ENCODE results near the gene GOLGA1. TPM values are rescaled to one million over a fixed set of nuclear protein-coding genes. Genes with fewer than 3 reads are reported as not detected.

The GOLGA1 gene
- total and polyA plus RNA-seq, 2 of the 13 experiments (the other 11 are each of a cell fraction or from before 2014, with no cell fraction given): 12.7 to 15.9 TPM

DNA sequence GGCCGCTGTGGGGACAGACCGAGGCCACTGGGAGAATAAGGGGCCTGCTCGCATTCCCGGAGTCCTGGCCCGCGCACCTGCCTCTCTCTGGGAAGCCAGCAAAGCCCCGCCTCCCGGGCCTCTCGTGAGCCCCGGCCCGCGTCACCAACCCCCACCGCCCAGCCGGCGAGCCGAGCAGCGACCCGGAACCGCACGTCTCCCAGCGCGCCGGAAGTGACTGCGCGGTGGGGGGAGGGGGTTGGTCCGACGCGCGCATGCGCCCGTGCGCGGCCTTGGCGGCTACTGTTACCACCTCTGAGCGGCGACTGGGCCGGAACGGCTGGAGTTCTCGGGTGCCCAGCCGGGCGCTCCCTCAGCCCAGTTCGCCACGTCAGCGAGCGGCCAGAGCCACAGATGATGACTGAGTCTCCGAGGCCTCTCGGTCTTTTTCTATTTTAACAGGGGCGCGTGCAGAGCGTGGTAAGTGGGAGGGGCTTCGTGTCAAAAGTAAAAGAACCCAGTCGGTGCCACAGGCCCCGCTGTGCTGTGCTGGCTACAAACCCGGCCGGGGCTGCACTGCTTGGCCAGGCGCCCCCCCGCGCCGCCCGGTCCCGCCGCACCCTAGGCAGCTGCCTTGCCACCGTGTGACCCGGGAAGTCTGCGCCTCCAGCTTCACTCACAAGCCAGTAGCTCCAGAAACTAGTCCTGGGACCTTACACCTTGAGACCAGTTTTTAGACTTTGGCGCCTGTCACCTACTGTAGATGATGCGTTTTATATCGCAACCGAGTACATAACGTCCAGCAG is at the start of gene GOLGA1 (continued):
- TF ChIP-seq ZNF276 (CRISPR knock-in tag; IDR thresholded peaks at IDR 0.05; ENCODE audit: low read depth) (no peak; the same call in 1 of the 2 replicates), REST (IDR thresholded peaks at IDR 0.05; ENCODE audit: borderline replicate concordance in 1 of 2, low read depth in 1 of 2, low read length in 2 of 2) (peak in 1 of 2 experiments; percentile 14; a peak in 1 of 4 replicates), ZNF143 (CRISPR knock-in tag; IDR thresholded peaks at IDR 0.05) (no peak), POLR2A (IDR thresholded peaks at IDR 0.05; ENCODE audit: insufficient read depth in 1 of 2, low read depth in 2 of 2, low read length in 2 of 2) (peak; percentile 86 to 94), ZBTB42 (CRISPR knock-in tag; IDR thresholded peaks at IDR 0.05) (peak; percentile 79)
- TF ChIP-seq, protein P1, sequence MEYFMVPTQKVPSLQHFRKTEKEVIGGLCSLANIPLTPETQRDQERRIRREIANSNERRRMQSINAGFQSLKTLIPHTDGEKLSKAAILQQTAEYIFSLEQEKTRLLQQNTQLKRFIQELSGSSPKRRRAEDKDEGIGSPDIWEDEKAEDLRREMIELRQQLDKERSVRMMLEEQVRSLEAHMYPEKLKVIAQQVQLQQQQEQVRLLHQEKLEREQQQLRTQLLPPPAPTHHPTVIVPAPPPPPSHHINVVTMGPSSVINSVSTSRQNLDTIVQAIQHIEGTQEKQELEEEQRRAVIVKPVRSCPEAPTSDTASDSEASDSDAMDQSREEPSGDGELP (IDR thresholded peaks at IDR 0.05; ENCODE audit: borderline replicate concordance, low read depth): peak; percentile 61; the same call in 1 of the 2 replicates
- TF ChIP-seq, protein P2, sequence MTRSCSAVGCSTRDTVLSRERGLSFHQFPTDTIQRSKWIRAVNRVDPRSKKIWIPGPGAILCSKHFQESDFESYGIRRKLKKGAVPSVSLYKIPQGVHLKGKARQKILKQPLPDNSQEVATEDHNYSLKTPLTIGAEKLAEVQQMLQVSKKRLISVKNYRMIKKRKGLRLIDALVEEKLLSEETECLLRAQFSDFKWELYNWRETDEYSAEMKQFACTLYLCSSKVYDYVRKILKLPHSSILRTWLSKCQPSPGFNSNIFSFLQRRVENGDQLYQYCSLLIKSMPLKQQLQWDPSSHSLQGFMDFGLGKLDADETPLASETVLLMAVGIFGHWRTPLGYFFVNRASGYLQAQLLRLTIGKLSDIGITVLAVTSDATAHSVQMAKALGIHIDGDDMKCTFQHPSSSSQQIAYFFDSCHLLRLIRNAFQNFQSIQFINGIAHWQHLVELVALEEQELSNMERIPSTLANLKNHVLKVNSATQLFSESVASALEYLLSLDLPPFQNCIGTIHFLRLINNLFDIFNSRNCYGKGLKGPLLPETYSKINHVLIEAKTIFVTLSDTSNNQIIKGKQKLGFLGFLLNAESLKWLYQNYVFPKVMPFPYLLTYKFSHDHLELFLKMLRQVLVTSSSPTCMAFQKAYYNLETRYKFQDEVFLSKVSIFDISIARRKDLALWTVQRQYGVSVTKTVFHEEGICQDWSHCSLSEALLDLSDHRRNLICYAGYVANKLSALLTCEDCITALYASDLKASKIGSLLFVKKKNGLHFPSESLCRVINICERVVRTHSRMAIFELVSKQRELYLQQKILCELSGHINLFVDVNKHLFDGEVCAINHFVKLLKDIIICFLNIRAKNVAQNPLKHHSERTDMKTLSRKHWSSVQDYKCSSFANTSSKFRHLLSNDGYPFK (CRISPR knock-in tag; IDR thresholded peaks at IDR 0.05; ENCODE audit: borderline replicate concordance): peak; percentile 78; the same call in 1 of the 2 replicates
- TF ChIP-seq, protein P3, sequence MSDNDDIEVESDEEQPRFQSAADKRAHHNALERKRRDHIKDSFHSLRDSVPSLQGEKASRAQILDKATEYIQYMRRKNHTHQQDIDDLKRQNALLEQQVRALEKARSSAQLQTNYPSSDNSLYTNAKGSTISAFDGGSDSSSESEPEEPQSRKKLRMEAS (IDR thresholded peaks at IDR 0.05): peak; percentile 74
- TF ChIP-seq, protein P4, sequence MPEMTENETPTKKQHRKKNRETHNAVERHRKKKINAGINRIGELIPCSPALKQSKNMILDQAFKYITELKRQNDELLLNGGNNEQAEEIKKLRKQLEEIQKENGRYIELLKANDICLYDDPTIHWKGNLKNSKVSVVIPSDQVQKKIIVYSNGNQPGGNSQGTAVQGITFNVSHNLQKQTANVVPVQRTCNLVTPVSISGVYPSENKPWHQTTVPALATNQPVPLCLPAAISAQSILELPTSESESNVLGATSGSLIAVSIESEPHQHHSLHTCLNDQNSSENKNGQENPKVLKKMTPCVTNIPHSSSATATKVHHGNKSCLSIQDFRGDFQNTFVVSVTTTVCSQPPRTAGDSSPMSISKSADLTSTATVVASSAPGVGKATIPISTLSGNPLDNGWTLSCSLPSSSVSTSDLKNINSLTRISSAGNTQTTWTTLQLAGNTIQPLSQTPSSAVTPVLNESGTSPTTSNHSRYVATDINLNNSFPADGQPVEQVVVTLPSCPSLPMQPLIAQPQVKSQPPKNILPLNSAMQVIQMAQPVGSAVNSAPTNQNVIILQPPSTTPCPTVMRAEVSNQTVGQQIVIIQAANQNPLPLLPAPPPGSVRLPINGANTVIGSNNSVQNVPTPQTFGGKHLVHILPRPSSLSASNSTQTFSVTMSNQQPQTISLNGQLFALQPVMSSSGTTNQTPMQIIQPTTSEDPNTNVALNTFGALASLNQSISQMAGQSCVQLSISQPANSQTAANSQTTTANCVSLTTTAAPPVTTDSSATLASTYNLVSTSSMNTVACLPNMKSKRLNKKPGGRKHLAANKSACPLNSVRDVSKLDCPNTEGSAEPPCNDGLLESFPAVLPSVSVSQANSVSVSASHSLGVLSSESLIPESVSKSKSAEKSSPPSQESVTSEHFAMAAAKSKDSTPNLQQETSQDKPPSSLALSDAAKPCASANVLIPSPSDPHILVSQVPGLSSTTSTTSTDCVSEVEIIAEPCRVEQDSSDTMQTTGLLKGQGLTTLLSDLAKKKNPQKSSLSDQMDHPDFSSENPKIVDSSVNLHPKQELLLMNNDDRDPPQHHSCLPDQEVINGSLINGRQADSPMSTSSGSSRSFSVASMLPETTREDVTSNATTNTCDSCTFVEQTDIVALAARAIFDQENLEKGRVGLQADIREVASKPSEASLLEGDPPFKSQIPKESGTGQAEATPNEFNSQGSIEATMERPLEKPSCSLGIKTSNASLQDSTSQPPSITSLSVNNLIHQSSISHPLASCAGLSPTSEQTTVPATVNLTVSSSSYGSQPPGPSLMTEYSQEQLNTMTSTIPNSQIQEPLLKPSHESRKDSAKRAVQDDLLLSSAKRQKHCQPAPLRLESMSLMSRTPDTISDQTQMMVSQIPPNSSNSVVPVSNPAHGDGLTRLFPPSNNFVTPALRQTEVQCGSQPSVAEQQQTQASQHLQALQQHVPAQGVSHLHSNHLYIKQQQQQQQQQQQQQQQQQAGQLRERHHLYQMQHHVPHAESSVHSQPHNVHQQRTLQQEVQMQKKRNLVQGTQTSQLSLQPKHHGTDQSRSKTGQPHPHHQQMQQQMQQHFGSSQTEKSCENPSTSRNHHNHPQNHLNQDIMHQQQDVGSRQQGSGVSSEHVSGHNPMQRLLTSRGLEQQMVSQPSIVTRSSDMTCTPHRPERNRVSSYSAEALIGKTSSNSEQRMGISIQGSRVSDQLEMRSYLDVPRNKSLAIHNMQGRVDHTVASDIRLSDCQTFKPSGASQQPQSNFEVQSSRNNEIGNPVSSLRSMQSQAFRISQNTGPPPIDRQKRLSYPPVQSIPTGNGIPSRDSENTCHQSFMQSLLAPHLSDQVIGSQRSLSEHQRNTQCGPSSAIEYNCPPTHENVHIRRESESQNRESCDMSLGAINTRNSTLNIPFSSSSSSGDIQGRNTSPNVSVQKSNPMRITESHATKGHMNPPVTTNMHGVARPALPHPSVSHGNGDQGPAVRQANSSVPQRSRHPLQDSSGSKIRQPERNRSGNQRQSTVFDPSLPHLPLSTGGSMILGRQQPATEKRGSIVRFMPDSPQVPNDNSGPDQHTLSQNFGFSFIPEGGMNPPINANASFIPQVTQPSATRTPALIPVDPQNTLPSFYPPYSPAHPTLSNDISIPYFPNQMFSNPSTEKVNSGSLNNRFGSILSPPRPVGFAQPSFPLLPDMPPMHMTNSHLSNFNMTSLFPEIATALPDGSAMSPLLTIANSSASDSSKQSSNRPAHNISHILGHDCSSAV (CRISPR knock-in tag; IDR thresholded peaks at IDR 0.05; ENCODE audit: borderline replicate concordance): 0 out of 2 replicates have a peak, but pooled peaks have one; percentile 85

Measured in HepG2 (cell line).